Measurements from ENCODE around the gene AHCYL1. TPM values are rescaled to one million over a fixed set of nuclear protein-coding genes. Genes with fewer than 3 reads are reported as not detected.

AHCYL1 gene
- total and polyA plus RNA-seq, 10 of the 15 experiments (the other 5 are each of a cell fraction or from before 2014, with no cell fraction given) = 24.7 to 73.6 (median 46.8) TPM

GRCh38 chr1:109995536-109995935 lies 11.0 kb downstream of the AHCYL1 start:
- in situ Hi-C loops (cut with MboI) (no loop called here), intact Hi-C loops (cut with micrococcal nuclease; ENCODE audit: unreplicated experiment) (no loop called here)
- 93% methylated on average over 2 of the region's 2 CpGs for whole genome bisulfite sequencing (ENCODE audit: insufficient coverage, insufficient replicate concordance, low lambda C conversion rate, missing lambda C conversion rate)
- no peaks in the 10 kb centered on the region for H3K27me3 ChIP-seq (replicated peaks in 1 of 2; ENCODE audit: control insufficient read depth in 2 of 2, insufficient read depth in 2 of 2, low read length in 1 of 2)
- no peak for FAIRE-seq
- H3K27ac ChIP-seq (ENCODE audit: control insufficient read depth, insufficient read depth) = no peak overlapping the region
- H4K20me1 ChIP-seq (ENCODE audit: control insufficient read depth, insufficient read depth) = no peaks in the 10 kb centered on the region
- SMC1A ChIA-PET (ENCODE audit: uncharacterized antibody, unreplicated experiment) = interaction anchor here (1.0 to 4.4 kb wide), 2 partner anchors 11 to 16 kb away, joined by 4 to 24 read pairs; partner anchors contain the start of gene AHCYL1
- no TSS peak for BruUV-seq (replicated peaks)
- H2AFZ ChIP-seq (ENCODE audit: control insufficient read depth, low read depth, low read length) = no peak overlapping the region
- H3K4me2 ChIP-seq (ENCODE audit: control insufficient read depth, insufficient read depth) = no peak overlapping the region
- POLR2A ChIA-PET = interaction anchor here (1.1 kb wide), 1 partner anchor 9 kb away, joined by 3 read pairs; no protein-coding TSS in a partner anchor
- RAD21 ChIA-PET (ENCODE audit: unreplicated experiment) = interaction anchor here (1.0 kb wide), 1 partner anchor 11 kb away, joined by 4 read pairs; the partner anchor contains the start of gene AHCYL1
- no peaks in the 10 kb centered on the region for H3K9me3 ChIP-seq (replicated peaks; ENCODE audit: control insufficient read depth, insufficient read depth, low read length)
- peaks cover 0 to 3% of the 10 kb centered on the region in 2 experiments; a peak in 1 of 4 replicates for H3K36me3 ChIP-seq (ENCODE audit: control insufficient read depth in 2 of 2, insufficient read depth in 2 of 2, low read length in 1 of 2)
- ATAC-seq = no peak
- H3K79me2 ChIP-seq (ENCODE audit: control insufficient read depth, insufficient read depth, low read length) = peaks cover 5% of the 10 kb centered on the region
- DNase-seq (ENCODE audit: low read depth, low spot score) = no peak
- no peak for TF ChIP-seq CREM (IDR thresholded peaks at IDR 0.05; ENCODE audit: low read depth)
- no peak for TF ChIP-seq EP300 (IDR thresholded peaks at IDR 0.05; ENCODE audit: borderline replicate concordance in 1 of 2, control insufficient read depth in 1 of 2, low read depth in 2 of 2, low read length in 2 of 2)
- TF ChIP-seq GABPA (IDR thresholded peaks at IDR 0.05; ENCODE audit: low read depth) = no peak
- TF ChIP-seq, protein P1, sequence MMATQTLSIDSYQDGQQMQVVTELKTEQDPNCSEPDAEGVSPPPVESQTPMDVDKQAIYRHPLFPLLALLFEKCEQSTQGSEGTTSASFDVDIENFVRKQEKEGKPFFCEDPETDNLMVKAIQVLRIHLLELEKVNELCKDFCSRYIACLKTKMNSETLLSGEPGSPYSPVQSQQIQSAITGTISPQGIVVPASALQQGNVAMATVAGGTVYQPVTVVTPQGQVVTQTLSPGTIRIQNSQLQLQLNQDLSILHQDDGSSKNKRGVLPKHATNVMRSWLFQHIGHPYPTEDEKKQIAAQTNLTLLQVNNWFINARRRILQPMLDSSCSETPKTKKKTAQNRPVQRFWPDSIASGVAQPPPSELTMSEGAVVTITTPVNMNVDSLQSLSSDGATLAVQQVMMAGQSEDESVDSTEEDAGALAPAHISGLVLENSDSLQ (IDR thresholded peaks at IDR 0.05) = no peak
- TF ChIP-seq ZZZ3 (IDR thresholded peaks at IDR 0.05; ENCODE audit: control insufficient read depth, insufficient read length, low read depth) = no peak
- TF ChIP-seq TCF12 (IDR thresholded peaks at IDR 0.05; ENCODE audit: low read depth, low read length) = no peak
- H3K9ac ChIP-seq (ENCODE audit: control insufficient read depth, insufficient read depth, low read length) = no peak overlapping the region
- H3K4me1 ChIP-seq (ENCODE audit: control insufficient read depth, insufficient read depth, low read length) = no peaks in the 10 kb centered on the region
- H3K4me3 ChIP-seq = no peak overlapping the region
- CTCF ChIA-PET = interaction anchor here (4.8 kb wide), 1 partner anchor 11 kb away, joined by 42 read pairs; the partner anchor contains the start of gene AHCYL1

Measured in GM12878 (cell line).